DND-41 (cell line): ENCODE results near the gene ZBTB18.

ENCODE experiments used
- CTCF ChIP-seq: IDR thresholded peaks from 2 replicates; pipeline ENCODE4 v1.5.1; 2012; ENCODE audit warnings: borderline replicate concordance, low read length, moderate library complexity, mild to moderate bottlenecking; ENCODE audit not compliant: poor library complexity, severe bottlenecking; ENCODE audit errors: extremely low read depth
- EZH2 ChIP-seq: IDR thresholded peaks from 3 replicates; pipeline ENCODE4 v1.6.1; 2012; ENCODE audit warnings: borderline replicate concordance, low read depth, mild to moderate bottlenecking, moderate library complexity, low read length, inconsistent platforms; ENCODE audit not compliant: severe bottlenecking

- TF ChIP-seq CTCF (no peak), EZH2 (no peak)
Measured at GRCh38 chr1:244022311-244022710, 28.8 kb upstream of the ZBTB18 start.
